ENCODE data around the gene SEZ6L2. TPM values are rescaled to one million over a fixed set of nuclear protein-coding genes. Genes with fewer than 3 reads are reported as not detected.

Gene SEZ6L2
- total RNA-seq, 1 donor from 2014 or later: 19.3 TPM

DNA sequence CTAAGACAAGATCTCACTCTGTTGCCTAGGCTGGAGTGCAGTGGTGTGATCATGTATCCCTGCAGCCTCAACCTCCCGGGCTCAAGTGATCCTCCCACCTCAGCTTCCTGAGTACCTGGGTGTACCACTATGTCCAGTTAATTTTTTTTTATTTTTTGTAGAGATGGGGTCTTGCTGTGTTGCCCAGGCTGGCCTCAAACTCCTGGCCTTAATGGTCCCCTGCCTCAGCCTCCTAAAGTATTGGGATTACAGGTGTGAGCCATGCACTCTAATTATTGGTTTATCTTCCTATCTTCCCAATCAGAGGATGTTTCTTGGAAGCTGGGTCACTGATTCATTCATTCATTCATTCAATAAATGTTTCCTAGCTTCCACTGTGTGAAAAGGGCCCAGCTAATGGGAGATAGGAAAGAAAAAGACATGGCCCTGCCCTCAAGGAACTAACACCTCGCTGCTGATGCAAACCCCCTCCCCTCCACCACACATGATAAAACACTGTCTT, 9.4 kb upstream of the SEZ6L2 start:
- H3K27me3 Mint-ChIP-seq: peaks cover under 1% of the 10 kb centered on the region
- TF ChIP-seq, protein P1, sequence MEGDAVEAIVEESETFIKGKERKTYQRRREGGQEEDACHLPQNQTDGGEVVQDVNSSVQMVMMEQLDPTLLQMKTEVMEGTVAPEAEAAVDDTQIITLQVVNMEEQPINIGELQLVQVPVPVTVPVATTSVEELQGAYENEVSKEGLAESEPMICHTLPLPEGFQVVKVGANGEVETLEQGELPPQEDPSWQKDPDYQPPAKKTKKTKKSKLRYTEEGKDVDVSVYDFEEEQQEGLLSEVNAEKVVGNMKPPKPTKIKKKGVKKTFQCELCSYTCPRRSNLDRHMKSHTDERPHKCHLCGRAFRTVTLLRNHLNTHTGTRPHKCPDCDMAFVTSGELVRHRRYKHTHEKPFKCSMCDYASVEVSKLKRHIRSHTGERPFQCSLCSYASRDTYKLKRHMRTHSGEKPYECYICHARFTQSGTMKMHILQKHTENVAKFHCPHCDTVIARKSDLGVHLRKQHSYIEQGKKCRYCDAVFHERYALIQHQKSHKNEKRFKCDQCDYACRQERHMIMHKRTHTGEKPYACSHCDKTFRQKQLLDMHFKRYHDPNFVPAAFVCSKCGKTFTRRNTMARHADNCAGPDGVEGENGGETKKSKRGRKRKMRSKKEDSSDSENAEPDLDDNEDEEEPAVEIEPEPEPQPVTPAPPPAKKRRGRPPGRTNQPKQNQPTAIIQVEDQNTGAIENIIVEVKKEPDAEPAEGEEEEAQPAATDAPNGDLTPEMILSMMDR (conservative IDR thresholded peaks at IDR 0.05): no peak
- no peak overlapping the region for H3K4me3 Mint-ChIP-seq
- no peaks in the 10 kb centered on the region for H3K9me3 Mint-ChIP-seq
- H3K36me3 Mint-ChIP-seq: no peaks in the 10 kb centered on the region
- H3K4me1 Mint-ChIP-seq (ENCODE audit: unreplicated experiment): no peaks in the 10 kb centered on the region
- H3K27ac Mint-ChIP-seq: no peak overlapping the region
- no peak for DNase-seq (ENCODE audit: extremely low spot score, unreplicated experiment)

DNA sequence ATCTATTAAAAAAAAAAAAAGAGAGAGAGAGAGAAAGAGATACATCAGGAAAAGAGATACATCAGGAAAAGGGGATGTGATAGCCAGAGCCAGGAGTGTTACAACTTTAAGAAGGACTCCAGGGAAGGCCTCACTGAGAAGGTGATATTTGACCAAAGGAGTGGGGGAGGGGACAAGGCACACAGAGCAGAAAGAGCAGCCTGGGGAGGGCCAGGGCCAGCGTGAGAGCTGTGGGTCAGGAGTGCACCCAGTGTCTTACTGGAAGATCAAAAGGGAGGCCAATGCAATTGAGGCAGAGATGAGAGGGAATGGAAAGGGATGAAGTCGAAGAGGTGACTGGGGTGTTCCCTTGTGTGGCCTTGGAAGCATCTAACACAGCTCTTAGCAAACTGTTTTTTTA, 8.6 kb upstream of the SEZ6L2 start:
- no peaks in the 10 kb centered on the region for H3K4me1 Mint-ChIP-seq (ENCODE audit: unreplicated experiment)
- H3K4me3 Mint-ChIP-seq: no peak overlapping the region
- H3K36me3 Mint-ChIP-seq: no peaks in the 10 kb centered on the region
- peaks cover 5% of the 10 kb centered on the region for H3K27me3 Mint-ChIP-seq
- H3K27ac Mint-ChIP-seq: no peak overlapping the region
- DNase-seq (ENCODE audit: extremely low spot score, unreplicated experiment): no peak
- TF ChIP-seq, protein P1 (conservative IDR thresholded peaks at IDR 0.05): no peak
- no peaks in the 10 kb centered on the region for H3K9me3 Mint-ChIP-seq

DNA sequence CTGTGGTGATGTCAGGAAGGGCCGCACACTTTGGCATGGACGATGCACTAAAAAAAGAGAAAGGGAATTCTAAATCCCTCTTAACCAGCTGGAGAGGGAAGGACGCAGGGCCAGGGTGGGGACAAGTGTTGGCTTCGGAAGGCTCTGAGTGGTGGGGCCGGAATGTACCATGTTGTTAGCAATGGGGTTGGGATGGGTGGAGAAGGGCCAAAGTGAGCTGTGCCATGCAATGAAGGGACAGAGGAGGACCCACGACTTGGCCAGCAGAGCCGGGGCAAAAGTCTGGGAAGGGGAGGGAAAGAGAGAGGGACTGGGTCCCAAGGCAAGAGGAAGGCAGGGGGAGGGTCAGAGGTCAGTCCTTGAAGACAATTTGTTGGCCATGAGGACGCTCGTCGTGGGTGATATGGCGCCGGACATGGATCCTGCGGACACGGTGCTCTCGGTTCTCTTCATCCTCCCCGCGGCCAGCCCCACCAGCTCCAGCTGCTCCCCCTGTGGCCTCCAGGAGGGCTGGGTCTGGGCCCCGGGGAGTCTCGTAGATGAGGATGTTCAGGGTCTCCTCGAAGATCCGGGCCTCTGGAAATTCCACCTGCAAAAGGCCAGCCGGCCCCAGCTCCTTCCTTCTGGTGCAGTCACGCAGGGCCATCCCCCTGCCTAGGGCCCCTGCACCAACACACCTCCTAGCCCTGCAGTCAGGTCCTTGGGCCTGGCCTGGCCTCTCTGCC, 7.3 kb upstream of the SEZ6L2 start:
- peaks cover 11% of the 10 kb centered on the region for H3K27me3 Mint-ChIP-seq
- TF ChIP-seq, protein P1 (conservative IDR thresholded peaks at IDR 0.05): no peak
- no peak for DNase-seq (ENCODE audit: extremely low spot score, unreplicated experiment)
- no peaks in the 10 kb centered on the region for H3K36me3 Mint-ChIP-seq
- H3K4me1 Mint-ChIP-seq (ENCODE audit: unreplicated experiment): no peaks in the 10 kb centered on the region
- no peak overlapping the region for H3K4me3 Mint-ChIP-seq
- H3K9me3 Mint-ChIP-seq: no peaks in the 10 kb centered on the region
- H3K27ac Mint-ChIP-seq: no peak overlapping the region

DNA sequence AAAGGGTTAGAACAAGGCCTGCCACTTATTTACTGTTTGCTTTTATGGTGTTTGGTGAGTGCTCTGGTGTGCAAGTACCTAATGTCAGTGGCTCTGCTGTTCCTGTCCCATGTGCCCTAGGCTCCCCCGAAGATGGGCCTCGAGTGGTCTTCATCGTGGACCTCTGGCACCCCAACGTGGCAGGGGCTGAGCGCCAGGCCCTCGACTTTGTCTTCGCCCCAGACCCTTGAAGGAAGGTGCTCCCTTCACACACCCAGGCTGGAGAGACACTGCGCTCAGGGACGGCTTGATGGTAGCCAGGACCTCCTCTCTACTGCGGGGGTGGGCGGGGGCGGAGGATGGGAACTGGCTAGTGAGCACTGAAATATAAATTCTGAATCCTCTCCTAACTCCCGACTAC, 6.3 kb upstream of the SEZ6L2 start:
- Mint-ChIP-seq H3K36me3 (no peaks in the 10 kb centered on the region), H3K9me3 (no peaks in the 10 kb centered on the region), H3K27me3 (peaks cover 13% of the 10 kb centered on the region), H3K4me1 (ENCODE audit: unreplicated experiment) (no peaks in the 10 kb centered on the region), H3K4me3 (no peak overlapping the region), H3K27ac (no peak overlapping the region)
- no peak for DNase-seq (ENCODE audit: extremely low spot score, unreplicated experiment)
- TF ChIP-seq, protein P1 (conservative IDR thresholded peaks at IDR 0.05): no peak

DNA sequence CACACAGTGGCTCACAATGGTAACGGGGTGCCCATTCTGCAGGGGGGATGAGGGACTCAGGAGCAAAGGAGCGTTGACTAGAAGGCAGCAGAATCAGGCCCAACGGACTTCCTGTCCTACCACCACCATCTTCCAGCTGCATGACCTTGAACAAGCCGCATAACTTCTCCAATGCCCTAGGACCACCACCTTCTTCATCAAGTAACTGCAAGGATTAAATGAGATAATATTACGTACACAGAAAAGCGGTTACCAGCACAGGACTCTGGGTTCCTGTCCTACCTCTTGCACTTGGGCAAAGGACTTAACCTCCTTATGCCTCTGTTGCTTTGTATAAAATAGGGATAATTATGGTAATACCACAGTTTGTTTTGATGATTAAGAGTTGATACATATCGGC, 5.6 kb upstream of the SEZ6L2 start:
- peaks cover 16% of the 10 kb centered on the region for H3K27me3 Mint-ChIP-seq
- H3K4me3 Mint-ChIP-seq: no peak overlapping the region
- TF ChIP-seq, protein P1 (conservative IDR thresholded peaks at IDR 0.05): no peak
- H3K4me1 Mint-ChIP-seq (ENCODE audit: unreplicated experiment): no peaks in the 10 kb centered on the region
- H3K9me3 Mint-ChIP-seq: no peaks in the 10 kb centered on the region
- no peak for DNase-seq (ENCODE audit: extremely low spot score, unreplicated experiment)
- no peak overlapping the region for H3K27ac Mint-ChIP-seq
- H3K36me3 Mint-ChIP-seq: no peaks in the 10 kb centered on the region

Measured in type B pancreatic cell (in vitro differentiated cells).